ENCODE measurements around the gene COLEC12.

- no peak for TF ChIP-seq POLR2A (IDR thresholded peaks at IDR 0.05)
- TF ChIP-seq CTCF (IDR thresholded peaks at IDR 0.05), result no peak
These were observed 33.6 kb upstream of the COLEC12 start for GRCh38 chr18:533995-534601.
